Activated T-cell treated with anti-CD3 and anti-CD28 coated beads for 48 hours (primary cell): Measurements from ENCODE around the gene MARK1.
"Not testable (repeated sequence)": the region's sequence is repeated elsewhere in the genome, so short reads cannot be mapped to it uniquely, and the experiment has no call there.

Experiments
- DNase-seq: peaks from one replicate; pipeline ENCODE4 v3.0.0-alpha.2; 2020; ENCODE audit warnings: low read depth

The MARK1 gene

GRCh38 chr1:220529521-220530020 lies 1.6 kb downstream of the MARK1 start:
- DNase-seq, result no peak

GRCh38 chr1:220533504-220534109 lies 5.7 kb downstream of the MARK1 start:
- no peak for DNase-seq

GRCh38 chr1:220544901-220545303 lies 17.0 kb downstream of the MARK1 start:
- DNase-seq, result no peak

GRCh38 chr1:220550811-220551399 lies 23.0 kb downstream of the MARK1 start:
- DNase-seq, result no peak

- no peak for DNase-seq
Measured at GRCh38 chr1:220551718-220552117, 23.8 kb downstream of the MARK1 start.

GRCh38 chr1:220552672-220553260 lies 24.8 kb downstream of the MARK1 start:
- no peak for DNase-seq

GRCh38 chr1:220556641-220557040 lies 28.7 kb downstream of the MARK1 start:
- no peak for DNase-seq

GRCh38 chr1:220563564-220563963 lies 35.6 kb downstream of the MARK1 start:
- no peak for DNase-seq

- DNase-seq, result no peak
Measured at GRCh38 chr1:220564216-220564615, 36.3 kb downstream of the MARK1 start.

- no peak for DNase-seq
Measured at GRCh38 chr1:220565670-220566069, 37.7 kb downstream of the MARK1 start.

- no peak for DNase-seq
Measured at GRCh38 chr1:220566869-220567268, 38.9 kb downstream of the MARK1 start.

- DNase-seq, result no peak
Measured at GRCh38 chr1:220572416-220572815, 44.5 kb downstream of the MARK1 start.

GRCh38 chr1:220573836-220574235 lies 45.9 kb downstream of the MARK1 start:
- no peak for DNase-seq

GRCh38 chr1:220575718-220576497 lies 48.0 kb downstream of the MARK1 start:
- DNase-seq, result no peak

GRCh38 chr1:220577926-220578325 lies 50.0 kb downstream of the MARK1 start:
- no peak for DNase-seq

- DNase-seq, result no peak
Measured at GRCh38 chr1:220579317-220579716, 51.4 kb downstream of the MARK1 start.

- DNase-seq, result no peak
Measured at GRCh38 chr1:220592714-220593113, 64.8 kb downstream of the MARK1 start.

GRCh38 chr1:220594356-220594755 lies 66.4 kb downstream of the MARK1 start:
- no peak for DNase-seq

- no peak for DNase-seq
Measured at GRCh38 chr1:220595179-220595578, 67.2 kb downstream of the MARK1 start.

GRCh38 chr1:220604926-220605325 lies 77.0 kb downstream of the MARK1 start:
- DNase-seq, result no peak

- not testable (repeated sequence) for DNase-seq
Measured at GRCh38 chr1:220605651-220606050, 77.7 kb downstream of the MARK1 start.

- not testable (repeated sequence) for DNase-seq
Measured at GRCh38 chr1:220611100-220611499, 83.2 kb downstream of the MARK1 start.

GRCh38 chr1:220616836-220617235 lies 88.9 kb downstream of the MARK1 start:
- DNase-seq, result no peak
